ENCODE data around the gene SEMA4B.
"Not testable (repeated sequence)": the region's sequence is repeated elsewhere in the genome, so short reads cannot be mapped to it uniquely, and the experiment has no call there.

DNA sequence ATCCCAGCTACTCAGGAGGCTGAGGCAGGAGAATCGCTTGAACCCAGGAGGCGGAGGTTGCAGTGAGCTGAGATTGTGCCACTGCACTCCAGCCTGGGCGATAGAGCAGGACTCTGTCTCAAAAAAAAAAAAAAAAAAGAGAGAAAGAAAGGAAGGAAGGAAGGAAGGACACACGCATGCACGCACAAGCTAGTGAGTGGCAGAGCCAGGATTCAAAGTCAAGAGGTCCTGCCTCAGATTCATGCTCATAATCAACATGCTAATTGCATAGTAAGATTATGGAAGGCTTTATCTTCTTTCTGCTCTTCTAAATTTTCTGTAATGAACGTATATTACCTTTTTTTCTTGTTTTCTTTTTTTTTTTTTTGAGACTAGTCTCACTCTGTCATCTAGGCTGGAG lies 59.6 kb downstream of the SEMA4B start:
- not testable (repeated sequence) for TF ChIP-seq POLR2AphosphoS5 (IDR thresholded peaks at IDR 0.05; ENCODE audit: low read depth, low read length); TAF1 (IDR thresholded peaks at IDR 0.05; ENCODE audit: borderline replicate concordance, low read depth, low read length); POLR2A (IDR thresholded peaks at IDR 0.05; ENCODE audit: low read depth, low read length)

All from GM12892 (cell line).